ENCODE data around the gene UMODL1.

Gene UMODL1

GRCh38 chr21:42159560-42160110 lies 88.5 kb downstream of the UMODL1 start:
- DNase-seq (ENCODE audit: low read depth), result no peak
- no peak for TF ChIP-seq CTCF (conservative IDR thresholded peaks at IDR 0.05; ENCODE audit: low read depth, low read length)
- H3K4me3 ChIP-seq (ENCODE audit: low read depth, low read length), result no peak overlapping the region

GRCh38 chr21:42160111-42160721 lies 89.1 kb downstream of the UMODL1 start:
- TF ChIP-seq CTCF (conservative IDR thresholded peaks at IDR 0.05; ENCODE audit: low read depth, low read length), result no peak
- no peak for DNase-seq (ENCODE audit: low read depth)
- H3K4me3 ChIP-seq (ENCODE audit: low read depth, low read length), result no peak overlapping the region

- no peak for TF ChIP-seq CTCF (conservative IDR thresholded peaks at IDR 0.05; ENCODE audit: low read depth, low read length)
- no peak overlapping the region for H3K4me3 ChIP-seq (ENCODE audit: low read depth, low read length)
- no peak for DNase-seq (ENCODE audit: low read depth)
Measured at GRCh38 chr21:42160765-42161164, 89.6 kb downstream of the UMODL1 start.

- no peak overlapping the region for H3K4me3 ChIP-seq (ENCODE audit: low read depth, low read length)
- DNase-seq (ENCODE audit: low read depth), result no peak
- TF ChIP-seq CTCF (conservative IDR thresholded peaks at IDR 0.05; ENCODE audit: low read depth, low read length), result no peak
Measured at GRCh38 chr21:42161401-42161955, 90.4 kb downstream of the UMODL1 start.

GRCh38 chr21:42161956-42162681 lies 91.0 kb downstream of the UMODL1 start:
- DNase-seq (ENCODE audit: low read depth), result no peak
- H3K4me3 ChIP-seq (ENCODE audit: low read depth, low read length), result no peak overlapping the region
- TF ChIP-seq CTCF (conservative IDR thresholded peaks at IDR 0.05; ENCODE audit: low read depth, low read length), result no peak

GRCh38 chr21:42162831-42163510 lies 91.9 kb downstream of the UMODL1 start:
- TF ChIP-seq CTCF (conservative IDR thresholded peaks at IDR 0.05; ENCODE audit: low read depth, low read length), result no peak
- no peak overlapping the region for H3K4me3 ChIP-seq (ENCODE audit: low read depth, low read length)
- no peak for DNase-seq (ENCODE audit: low read depth)
